Erythroblast (primary cell): ENCODE results near the gene CSTPP1.

Experiments used
- DNase-seq, 2 experiments: peaks; one replicate each; lab custom pipeline; 2025; lab: John Stamatoyannopoulos, UW
- GATA1 ChIP-seq: IDR thresholded peaks from 2 replicates; pipeline ENCODE4 v1.6.1; 2011; ENCODE audit warnings: low read depth, mild to moderate bottlenecking, control low read depth, low read length, moderate library complexity
- POLR2A ChIP-seq: IDR thresholded peaks from 2 replicates; pipeline ENCODE4 v1.6.1; 2011; ENCODE audit warnings: mild to moderate bottlenecking, low read length

CSTPP1 gene

GRCh38 chr11:47050284-47050683 is 113.7 kb downstream of the CSTPP1 start:
- no peak for DNase-seq
- TF ChIP-seq GATA1 (no peak), POLR2A (no peak)

- no peak for DNase-seq
- no peak for TF ChIP-seq GATA1
- no peak for TF ChIP-seq POLR2A
These were observed 114.7 kb downstream of the CSTPP1 start for GRCh38 chr11:47051217-47051616.

GRCh38 chr11:47052165-47052564 is 115.6 kb downstream of the CSTPP1 start:
- TF ChIP-seq POLR2A (no peak), GATA1 (no peak)
- no peak for DNase-seq

- DNase-seq, result no peak
- TF ChIP-seq GATA1 (no peak), POLR2A (no peak)
These were observed 116.0 kb downstream of the CSTPP1 start for GRCh38 chr11:47052576-47052975.

GRCh38 chr11:47055534-47055933 is 119.0 kb downstream of the CSTPP1 start:
- no peak for TF ChIP-seq POLR2A
- TF ChIP-seq GATA1, result no peak
- no peak for DNase-seq

GRCh38 chr11:47056261-47056915 is 119.8 kb downstream of the CSTPP1 start:
- DNase-seq, result peak; percentile 91 to 96
- TF ChIP-seq POLR2A, result no peak
- TF ChIP-seq GATA1, result no peak

GRCh38 chr11:47057365-47057764 is 120.8 kb downstream of the CSTPP1 start:
- TF ChIP-seq GATA1 (no peak), POLR2A (no peak)
- DNase-seq, result peak; percentile 39 to 51

- peak; percentile 54 to 64 for DNase-seq
- TF ChIP-seq POLR2A, result no peak
These were observed 124.2 kb downstream of the CSTPP1 start for GRCh38 chr11:47060807-47061206.

- TF ChIP-seq GATA1, result no peak
- no peak for TF ChIP-seq POLR2A
- DNase-seq, result no peak
These were observed 125.0 kb downstream of the CSTPP1 start for GRCh38 chr11:47061429-47062178.

- DNase-seq, result no peak
These were observed 126.2 kb downstream of the CSTPP1 start for GRCh38 chr11:47062736-47063135.

GRCh38 chr11:47067401-47067800 is 130.8 kb downstream of the CSTPP1 start:
- DNase-seq, result peak in 1 of 2 experiments; percentile 49
- TF ChIP-seq POLR2A (no peak), GATA1 (no peak)

More at GRCh38 chr11:47062736-47063135, 126.2 kb downstream of the CSTPP1 start:
- TF ChIP-seq GATA1 (no peak), POLR2A (no peak)

- DNase-seq, result no peak
- no peak for TF ChIP-seq GATA1
- TF ChIP-seq POLR2A, result no peak
These were observed 134.2 kb downstream of the CSTPP1 start for GRCh38 chr11:47070769-47071168.

GRCh38 chr11:47071341-47071740 is 134.8 kb downstream of the CSTPP1 start:
- TF ChIP-seq GATA1 (no peak), POLR2A (no peak)
- DNase-seq, result peak in 1 of 2 experiments; percentile 61

- no peak for DNase-seq
These were observed 135.3 kb downstream of the CSTPP1 start for GRCh38 chr11:47071791-47072261.

More at GRCh38 chr11:47071791-47072261, 135.3 kb downstream of the CSTPP1 start:
- TF ChIP-seq POLR2A, result no peak
- no peak for TF ChIP-seq GATA1
